Neural progenitor cell (in vitro differentiated cells): ENCODE measurements around the gene PTPRN2. TPM values are rescaled to one million over a fixed set of nuclear protein-coding genes. Genes with fewer than 3 reads are reported as not detected.

Source experiments
- DNase-seq: peaks from one replicate; pipeline ENCODE4 v3.0.0-alpha.2; 2016; ENCODE audit warnings: low spot score
- H2AFZ ChIP-seq: fragments of 200-600 bp; sonication (generic); replicated peaks from 2 replicates; pipeline ENCODE4 v1.6.1; 2016; ENCODE audit warnings: antibody characterized with exemption
- H3F3A ChIP-seq: fragments of 200-600 bp; sonication (generic); 2 replicates; pipeline ENCODE4 v1.6.1; 2016; ENCODE audit warnings: antibody characterized with exemption, low read depth
- H3K27ac ChIP-seq: fragments of 200-600 bp; sonication (generic); 2 replicates; pipeline ENCODE4 v1.5.1; 2016; ENCODE audit warnings: mild to moderate bottlenecking
- H3K27me3 ChIP-seq: fragments of 200-600 bp; sonication (generic); 2 replicates; pipeline ENCODE4 v1.6.1; 2016; ENCODE audit warnings: mild to moderate bottlenecking, moderate library complexity
- H3K36me3 ChIP-seq: fragments of 200-600 bp; sonication (generic); 2 replicates; pipeline ENCODE4 v1.5.1; 2016
- H3K4me1 ChIP-seq: fragments of 200-600 bp; sonication (generic); 2 replicates; pipeline ENCODE4 v1.6.1; 2016; ENCODE audit warnings: mixed run types
- H3K4me2 ChIP-seq: fragments of 200-600 bp; sonication (generic); 2 replicates; pipeline ENCODE4 v1.6.1; 2016
- H3K4me3 ChIP-seq: fragments of 200-600 bp; sonication (generic); 2 replicates; pipeline ENCODE4 v1.5.1; 2016
- H3K79me2 ChIP-seq: fragments of 200-600 bp; sonication (generic); 2 replicates; pipeline ENCODE4 v1.6.1; 2016; ENCODE audit warnings: low read depth
- H3K9ac ChIP-seq: fragments of 200-600 bp; sonication (generic); 2 replicates; pipeline ENCODE4 v1.6.1; 2016
- H3K9me3 ChIP-seq: fragments of 200-600 bp; sonication (generic); 2 replicates; pipeline ENCODE4 v1.5.1; 2016; ENCODE audit warnings: low read depth
- H4K20me1 ChIP-seq: fragments of 200-600 bp; sonication (generic); 2 replicates; pipeline ENCODE4 v1.6.1; 2016; ENCODE audit warnings: low read depth
- H3K27ac Mint-ChIP-seq: 3 replicates; pipeline ENCODE4 v1.8.0; 2021; ENCODE audit warnings: mixed read lengths
- H3K27me3 Mint-ChIP-seq: 2 replicates; pipeline ENCODE4 v1.8.0; 2022; ENCODE audit warnings: low read depth, mild to moderate bottlenecking, inconsistent platforms, moderate library complexity, mixed read lengths; ENCODE audit not compliant: insufficient read depth
- H3K36me3 Mint-ChIP-seq: 3 replicates; pipeline ENCODE4 v1.8.0; 2021; ENCODE audit warnings: mixed read lengths
- H3K4me1 Mint-ChIP-seq: 3 replicates; pipeline ENCODE4 v1.8.0; 2021; ENCODE audit warnings: mixed read lengths
- H3K4me3 Mint-ChIP-seq: 3 replicates; pipeline ENCODE4 v1.8.0; 2021; ENCODE audit warnings: mild to moderate bottlenecking, moderate library complexity, mixed read lengths
- H3K9me3 Mint-ChIP-seq: 3 replicates; pipeline ENCODE4 v1.8.0; 2020; ENCODE audit warnings: mixed read lengths
- CTCF ChIP-seq: fragments of 200-600 bp; sonication (generic); IDR thresholded peaks from 2 replicates; pipeline ENCODE4 v1.5.1; 2017; ENCODE audit warnings: antibody characterized with exemption, mild to moderate bottlenecking
- EZH2 ChIP-seq: fragments of 200-600 bp; sonication (generic); IDR thresholded peaks from 2 replicates; pipeline ENCODE4 v1.6.1; 2017; ENCODE audit warnings: antibody characterized with exemption, mild to moderate bottlenecking, moderate library complexity
- EZH2phosphoT487 ChIP-seq: fragments of 200-600 bp; sonication (generic); IDR thresholded peaks from 2 replicates; pipeline ENCODE4 v1.6.1; 2017; ENCODE audit warnings: antibody characterized with exemption
- total RNA-seq: library from RNA; depleted of rRNA; stranded (reverse); fragments of >200 nt; gene quantifications from 2 replicates; pipeline ENCODE4 v1.2.3, GENCODE V29; 2015; ENCODE audit warnings: low replicate concordance

PTPRN2 gene
- total RNA-seq, 1 donor from 2014 or later: 3.0 TPM

GRCh38 chr7:157874208-157874816, 713.3 kb downstream of the PTPRN2 start:
- H3K4me2 ChIP-seq: no peak overlapping the region
- H3K4me3 ChIP-seq: no peak overlapping the region
- no peaks in the 10 kb centered on the region for H3K9me3 ChIP-seq
- H3K27me3 ChIP-seq: no peaks in the 10 kb centered on the region
- H3K27ac Mint-ChIP-seq: peak overlapping the region; percentile 6
- H3K36me3 ChIP-seq: no peaks in the 10 kb centered on the region
- peaks cover 4% of the 10 kb centered on the region for H3K4me1 ChIP-seq
- no peak overlapping the region for H3K27ac ChIP-seq
- TF ChIP-seq EZH2 (no peak), CTCF (no peak), EZH2phosphoT487 (no peak)
- DNase-seq: no peak
- peak overlapping the region; percentile 4 for H3K4me3 Mint-ChIP-seq
- no peaks in the 10 kb centered on the region for H3F3A ChIP-seq
- no peaks in the 10 kb centered on the region for H3K79me2 ChIP-seq
- H4K20me1 ChIP-seq: no peaks in the 10 kb centered on the region
- H3K27me3 Mint-ChIP-seq: peaks cover 2% of the 10 kb centered on the region
- H3K4me1 Mint-ChIP-seq: peaks cover 17% of the 10 kb centered on the region
- H2AFZ ChIP-seq: no peak overlapping the region
- H3K9me3 Mint-ChIP-seq: peaks cover 5% of the 10 kb centered on the region
- H3K9ac ChIP-seq: no peak overlapping the region
- peaks cover 5% of the 10 kb centered on the region for H3K36me3 Mint-ChIP-seq

GRCh38 chr7:157873664-157874063, 714.0 kb downstream of the PTPRN2 start:
- Histone ChIP-seq H3K9me3 (no peaks in the 10 kb centered on the region), H3K36me3 (no peaks in the 10 kb centered on the region), H3F3A (no peaks in the 10 kb centered on the region), H3K9ac (no peak overlapping the region), H3K27ac (no peak overlapping the region), H3K27me3 (no peaks in the 10 kb centered on the region), H3K4me3 (no peak overlapping the region), H4K20me1 (no peaks in the 10 kb centered on the region), H2AFZ (no peak overlapping the region), H3K4me2 (no peak overlapping the region), H3K4me1 (peaks cover 4% of the 10 kb centered on the region), H3K79me2 (no peaks in the 10 kb centered on the region)
- no peak overlapping the region for H3K27ac Mint-ChIP-seq
- H3K4me1 Mint-ChIP-seq: peaks cover 17% of the 10 kb centered on the region
- peaks cover 8% of the 10 kb centered on the region for H3K9me3 Mint-ChIP-seq
- TF ChIP-seq EZH2phosphoT487 (no peak), EZH2 (no peak), CTCF (no peak)
- H3K36me3 Mint-ChIP-seq: peaks cover 3% of the 10 kb centered on the region
- no peak for DNase-seq
- H3K27me3 Mint-ChIP-seq: peaks cover 2% of the 10 kb centered on the region
- H3K4me3 Mint-ChIP-seq: no peak overlapping the region

- H3K4me1 Mint-ChIP-seq: peaks cover 17% of the 10 kb centered on the region
- Histone ChIP-seq H3K79me2 (no peaks in the 10 kb centered on the region), H3K9ac (no peak overlapping the region), H3K4me1 (peaks cover 4% of the 10 kb centered on the region), H3K27me3 (no peaks in the 10 kb centered on the region), H3K36me3 (no peaks in the 10 kb centered on the region), H3K4me2 (no peak overlapping the region), H2AFZ (no peak overlapping the region), H3K4me3 (no peak overlapping the region), H3F3A (no peaks in the 10 kb centered on the region), H3K9me3 (no peaks in the 10 kb centered on the region), H3K27ac (no peak overlapping the region), H4K20me1 (no peaks in the 10 kb centered on the region)
- H3K36me3 Mint-ChIP-seq: peaks cover 3% of the 10 kb centered on the region
- peaks cover 9% of the 10 kb centered on the region for H3K9me3 Mint-ChIP-seq
- peaks cover 2% of the 10 kb centered on the region for H3K27me3 Mint-ChIP-seq
- no peak overlapping the region for H3K4me3 Mint-ChIP-seq
- no peak for DNase-seq
- peak overlapping the region; percentile 62 for H3K27ac Mint-ChIP-seq
- TF ChIP-seq CTCF: no peak
- no peak for TF ChIP-seq EZH2phosphoT487
- no peak for TF ChIP-seq EZH2
Measured at GRCh38 chr7:157873181-157873580, 714.4 kb downstream of the PTPRN2 start.
